Measurements from ENCODE around the gene PROSER1. TPM values are rescaled to one million over a fixed set of nuclear protein-coding genes. Genes with fewer than 3 reads are reported as not detected.

PROSER1 gene
- total RNA-seq, 1 experiment from 2014 or later: 58.2 TPM

DNA sequence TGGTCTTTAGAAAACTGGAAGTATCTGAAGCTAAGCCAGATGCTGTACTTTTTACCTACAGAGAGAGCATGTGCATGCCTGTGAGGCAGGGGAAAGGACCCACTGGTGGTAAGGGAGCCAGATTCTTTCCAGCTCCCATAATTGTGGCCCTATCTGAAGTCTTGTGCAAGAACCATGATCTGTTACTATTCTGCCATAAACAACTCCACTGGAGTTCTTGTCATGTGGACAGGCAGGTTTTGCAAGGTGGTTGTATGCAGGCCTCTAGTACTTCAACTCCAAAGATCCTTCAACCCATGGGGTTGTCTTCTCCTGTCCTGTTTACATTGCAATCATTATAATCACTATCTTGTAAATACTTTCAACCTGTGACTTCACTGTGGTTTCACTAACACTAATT is 14.1 kb downstream of the PROSER1 start:
- Mint-ChIP-seq H3K4me3 (ENCODE audit: unreplicated experiment) (no peak overlapping the region), H3K27me3 (ENCODE audit: insufficient read depth, unreplicated experiment) (no peaks in the 10 kb centered on the region), H3K9me3 (ENCODE audit: unreplicated experiment) (no peaks in the 10 kb centered on the region), H3K4me1 (ENCODE audit: insufficient read depth, unreplicated experiment) (no peaks in the 10 kb centered on the region), H3K36me3 (ENCODE audit: insufficient read depth, unreplicated experiment) (peaks cover 77% of the 10 kb centered on the region), H3K27ac (ENCODE audit: low read depth, unreplicated experiment) (peak overlapping the region; percentile 23)
- no TSS peak for BruUV-seq (replicated peaks)
- no peak for DNase-seq (ENCODE audit: unreplicated experiment)
- CTCF ChIA-PET: interaction anchor here (0.5 to 0.6 kb wide), 4 partner anchors 53 to 705 kb away, joined by 3 to 4 read pairs (median 4); no protein-coding TSS in a partner anchor
- intact Hi-C loops (cut with micrococcal nuclease): no loop called here
- POLR2A ChIA-PET: interaction anchor here (0.8 to 1.1 kb wide), 2 partner anchors 9 to 14 kb away, joined by 3 to 4 read pairs; partner anchors contain the start of gene PROSER1
- TF ChIP-seq, protein P1, sequence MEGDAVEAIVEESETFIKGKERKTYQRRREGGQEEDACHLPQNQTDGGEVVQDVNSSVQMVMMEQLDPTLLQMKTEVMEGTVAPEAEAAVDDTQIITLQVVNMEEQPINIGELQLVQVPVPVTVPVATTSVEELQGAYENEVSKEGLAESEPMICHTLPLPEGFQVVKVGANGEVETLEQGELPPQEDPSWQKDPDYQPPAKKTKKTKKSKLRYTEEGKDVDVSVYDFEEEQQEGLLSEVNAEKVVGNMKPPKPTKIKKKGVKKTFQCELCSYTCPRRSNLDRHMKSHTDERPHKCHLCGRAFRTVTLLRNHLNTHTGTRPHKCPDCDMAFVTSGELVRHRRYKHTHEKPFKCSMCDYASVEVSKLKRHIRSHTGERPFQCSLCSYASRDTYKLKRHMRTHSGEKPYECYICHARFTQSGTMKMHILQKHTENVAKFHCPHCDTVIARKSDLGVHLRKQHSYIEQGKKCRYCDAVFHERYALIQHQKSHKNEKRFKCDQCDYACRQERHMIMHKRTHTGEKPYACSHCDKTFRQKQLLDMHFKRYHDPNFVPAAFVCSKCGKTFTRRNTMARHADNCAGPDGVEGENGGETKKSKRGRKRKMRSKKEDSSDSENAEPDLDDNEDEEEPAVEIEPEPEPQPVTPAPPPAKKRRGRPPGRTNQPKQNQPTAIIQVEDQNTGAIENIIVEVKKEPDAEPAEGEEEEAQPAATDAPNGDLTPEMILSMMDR (IDR thresholded peaks at IDR 0.05; ENCODE audit: unreplicated experiment): no peak

DNA sequence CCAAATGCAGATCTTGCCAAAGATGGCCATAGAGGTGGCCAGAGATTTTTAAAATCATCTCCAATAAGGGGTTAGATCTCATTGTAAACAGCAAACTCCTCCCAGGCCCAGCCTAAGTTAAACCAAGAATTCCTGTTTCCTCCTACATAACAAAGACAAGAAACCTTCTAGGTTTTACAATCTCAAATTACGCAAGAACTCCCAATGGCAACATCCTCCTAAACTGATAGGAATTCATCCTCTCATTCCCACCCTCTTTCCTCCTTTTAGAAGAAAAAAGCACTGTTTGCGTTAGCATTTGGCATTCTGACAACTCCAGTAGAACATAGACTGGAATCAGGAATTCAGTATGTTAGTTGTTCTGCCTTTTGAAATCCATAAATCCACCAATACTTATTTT is 14.6 kb downstream of the PROSER1 start:
- H3K27me3 Mint-ChIP-seq (ENCODE audit: insufficient read depth, unreplicated experiment): no peaks in the 10 kb centered on the region
- H3K27ac Mint-ChIP-seq (ENCODE audit: low read depth, unreplicated experiment): peak overlapping the region; percentile 23
- DNase-seq (ENCODE audit: unreplicated experiment): peak; percentile 9
- ChIA-PET POLR2A (interaction anchor here (1.1 kb wide), 1 partner anchor 10 kb away, joined by 4 read pairs; no protein-coding TSS in a partner anchor), CTCF (interaction anchor here (0.5 kb wide), 1 partner anchor 52 kb away, joined by 3 read pairs; no protein-coding TSS in a partner anchor)
- no peaks in the 10 kb centered on the region for H3K4me1 Mint-ChIP-seq (ENCODE audit: insufficient read depth, unreplicated experiment)
- intact Hi-C loops (cut with micrococcal nuclease): no loop called here
- no peaks in the 10 kb centered on the region for H3K9me3 Mint-ChIP-seq (ENCODE audit: unreplicated experiment)
- H3K36me3 Mint-ChIP-seq (ENCODE audit: insufficient read depth, unreplicated experiment): peaks cover 78% of the 10 kb centered on the region
- TF ChIP-seq, protein P1 (IDR thresholded peaks at IDR 0.05; ENCODE audit: unreplicated experiment): no peak
- no peak overlapping the region for H3K4me3 Mint-ChIP-seq (ENCODE audit: unreplicated experiment)
- no TSS peak for BruUV-seq (replicated peaks)

DNA sequence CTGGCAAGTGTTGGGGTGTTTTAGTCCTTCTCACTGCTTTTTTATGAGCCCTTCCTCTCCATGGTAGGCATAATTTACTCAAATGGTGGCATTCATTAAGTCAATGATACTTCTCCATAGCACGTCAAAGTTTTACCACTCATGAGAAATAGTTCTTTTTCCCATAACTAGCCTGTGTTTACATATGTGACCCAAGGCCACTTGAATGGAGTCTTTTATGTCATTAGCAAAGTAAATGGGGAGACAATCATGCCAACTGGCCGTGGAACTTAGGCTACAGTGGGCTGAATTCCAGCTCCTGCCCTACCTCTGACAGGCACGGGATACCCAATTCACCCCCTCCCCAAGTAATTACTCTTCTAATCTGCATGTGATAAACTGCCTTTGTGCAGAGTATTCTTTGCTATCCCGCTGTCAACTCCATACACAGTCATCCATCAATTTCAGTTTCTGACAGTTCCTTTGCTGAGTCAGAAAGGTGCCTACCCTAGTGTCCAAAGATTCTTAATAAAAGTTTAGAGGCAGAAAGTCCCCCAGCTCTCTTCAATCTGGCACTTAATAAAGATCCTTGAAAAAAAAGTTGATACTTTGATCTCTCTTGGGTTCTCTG is 16.9 kb downstream of the PROSER1 start:
- ChIA-PET POLR2A (interaction anchor here (0.7 to 1.4 kb wide), 2 partner anchors 16 to 159 kb away, joined by 3 to 4 read pairs; no protein-coding TSS in a partner anchor), CTCF (interaction anchor here (1.1 to 1.3 kb wide), 2 partner anchors 13 to 16 kb away, joined by 3 read pairs; partner anchors contain the start of gene PROSER1)
- H3K4me1 Mint-ChIP-seq (ENCODE audit: insufficient read depth, unreplicated experiment): no peaks in the 10 kb centered on the region
- no peaks in the 10 kb centered on the region for H3K27me3 Mint-ChIP-seq (ENCODE audit: insufficient read depth, unreplicated experiment)
- H3K9me3 Mint-ChIP-seq (ENCODE audit: unreplicated experiment): no peaks in the 10 kb centered on the region
- intact Hi-C loops (cut with micrococcal nuclease): no loop called here
- no peak overlapping the region for H3K27ac Mint-ChIP-seq (ENCODE audit: low read depth, unreplicated experiment)
- H3K36me3 Mint-ChIP-seq (ENCODE audit: insufficient read depth, unreplicated experiment): peaks cover 77% of the 10 kb centered on the region
- no TSS peak for BruUV-seq (replicated peaks)
- no peak for DNase-seq (ENCODE audit: unreplicated experiment)
- TF ChIP-seq, protein P1 (IDR thresholded peaks at IDR 0.05; ENCODE audit: unreplicated experiment): no peak
- no peak overlapping the region for H3K4me3 Mint-ChIP-seq (ENCODE audit: unreplicated experiment)

DNA sequence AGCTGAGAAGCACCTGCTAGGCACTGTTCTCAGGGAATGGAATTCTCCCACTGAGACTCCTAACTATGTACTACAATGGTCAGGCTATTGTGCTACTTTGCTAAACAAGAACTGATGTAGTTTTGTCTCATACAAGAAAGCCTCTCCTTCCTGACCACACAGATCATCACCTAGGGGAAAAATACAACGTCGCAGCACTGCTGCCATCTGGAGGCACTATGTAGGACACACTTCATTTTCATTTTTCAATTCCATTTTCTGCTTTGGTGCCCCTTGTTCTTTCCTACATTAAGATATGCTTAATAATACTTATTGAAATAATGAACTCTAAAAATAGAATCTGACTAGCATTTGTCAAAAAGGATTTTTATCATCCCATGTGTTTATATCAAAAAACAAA is 21.1 kb downstream of the PROSER1 start:
- no peak overlapping the region for H3K4me3 Mint-ChIP-seq (ENCODE audit: unreplicated experiment)
- DNase-seq (ENCODE audit: unreplicated experiment): peak; percentile 52
- ChIA-PET POLR2A (interaction anchor here (1.0 to 1.6 kb wide), 5 partner anchors 13 to 99 kb away, joined by 3 to 6 read pairs (median 3); no protein-coding TSS in a partner anchor), CTCF (interaction anchor here (0.6 to 2.1 kb wide), 19 partner anchors 9 to 654 kb away, joined by 3 to 18 read pairs (median 4); partner anchors contain the start of gene STOML3)
- no peak overlapping the region for H3K27ac Mint-ChIP-seq (ENCODE audit: low read depth, unreplicated experiment)
- BruUV-seq (replicated peaks): no TSS peak
- intact Hi-C loops (cut with micrococcal nuclease): loop anchor here (1.0 to 5.0 kb wide), 2 partner anchors 101 to 149 kb away; no protein-coding TSS in a partner anchor
- TF ChIP-seq, protein P1 (IDR thresholded peaks at IDR 0.05; ENCODE audit: unreplicated experiment): peak; percentile 41
- no peaks in the 10 kb centered on the region for H3K9me3 Mint-ChIP-seq (ENCODE audit: unreplicated experiment)
- H3K4me1 Mint-ChIP-seq (ENCODE audit: insufficient read depth, unreplicated experiment): no peaks in the 10 kb centered on the region
- no peaks in the 10 kb centered on the region for H3K27me3 Mint-ChIP-seq (ENCODE audit: insufficient read depth, unreplicated experiment)
- H3K36me3 Mint-ChIP-seq (ENCODE audit: insufficient read depth, unreplicated experiment): peaks cover 66% of the 10 kb centered on the region

All from MCF 10A (cell line).